ENCODE measurements around the gene BANF2.

- TF ChIP-seq CTCF (IDR thresholded peaks at IDR 0.05; ENCODE audit: poor library complexity) (no peak), EZH2phosphoT487 (IDR thresholded peaks at IDR 0.05; ENCODE audit: low read depth, severe bottlenecking, unreplicated experiment) (no peak), EZH2 (IDR thresholded peaks at IDR 0.05; ENCODE audit: borderline replicate concordance) (no peak)
Observed at GRCh38 chr20:17767624-17768023, 67.9 kb downstream of the BANF2 start.

All from hepatocyte (in vitro differentiated cells).